ENCODE data around the gene MTFR2. TPM values are rescaled to one million over a fixed set of nuclear protein-coding genes. Genes with fewer than 3 reads are reported as not detected.
A peak's percentile ranks its signal among the peaks of the same experiment; 100 is the strongest.

MTFR2 gene
- total RNA-seq, 2 donors from 2014 or later = 4.0 to 6.3 TPM

GRCh38 chr6:136289579-136290409 lies 39.7 kb upstream of the MTFR2 start, which contains the start of gene BCLAF1:
Gene BCLAF1, minus strand, starts transcription at chr6:136289846. Its CDS starts 9,980 bp downstream, at chr6:136279866.
- Mint-ChIP-seq H3K9me3 (no peaks in the 10 kb centered on the region), H3K4me1 (peaks cover 26% of the 10 kb centered on the region), H3K36me3 (ENCODE audit: low read depth) (peaks cover 4% of the 10 kb centered on the region), H3K27ac (peak within 1 kb of the TSS; percentile 100), H3K4me3 (peak within 1 kb of the TSS; percentile 99), H3K27me3 (ENCODE audit: insufficient read depth) (no peaks in the 10 kb centered on the region)
- TF ChIP-seq, protein P1, sequence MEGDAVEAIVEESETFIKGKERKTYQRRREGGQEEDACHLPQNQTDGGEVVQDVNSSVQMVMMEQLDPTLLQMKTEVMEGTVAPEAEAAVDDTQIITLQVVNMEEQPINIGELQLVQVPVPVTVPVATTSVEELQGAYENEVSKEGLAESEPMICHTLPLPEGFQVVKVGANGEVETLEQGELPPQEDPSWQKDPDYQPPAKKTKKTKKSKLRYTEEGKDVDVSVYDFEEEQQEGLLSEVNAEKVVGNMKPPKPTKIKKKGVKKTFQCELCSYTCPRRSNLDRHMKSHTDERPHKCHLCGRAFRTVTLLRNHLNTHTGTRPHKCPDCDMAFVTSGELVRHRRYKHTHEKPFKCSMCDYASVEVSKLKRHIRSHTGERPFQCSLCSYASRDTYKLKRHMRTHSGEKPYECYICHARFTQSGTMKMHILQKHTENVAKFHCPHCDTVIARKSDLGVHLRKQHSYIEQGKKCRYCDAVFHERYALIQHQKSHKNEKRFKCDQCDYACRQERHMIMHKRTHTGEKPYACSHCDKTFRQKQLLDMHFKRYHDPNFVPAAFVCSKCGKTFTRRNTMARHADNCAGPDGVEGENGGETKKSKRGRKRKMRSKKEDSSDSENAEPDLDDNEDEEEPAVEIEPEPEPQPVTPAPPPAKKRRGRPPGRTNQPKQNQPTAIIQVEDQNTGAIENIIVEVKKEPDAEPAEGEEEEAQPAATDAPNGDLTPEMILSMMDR (conservative IDR thresholded peaks at IDR 0.05) = no peak
- peak; percentile 100 for DNase-seq
- H3K9ac ChIP-seq (ENCODE audit: extremely low read depth, low read length, poor library complexity, severe bottlenecking) = peak within 1 kb of the TSS; percentile 100
- 0% methylated on average over 16 to 60 of the region's 60 CpGs for WGBS, 2 experiments (ENCODE audit: insufficient coverage in 1 of 2, insufficient read length in 1 of 2)
- peak within 1 kb of the TSS; percentile 99 for H3K27ac ChIP-seq (ENCODE audit: low read depth, low read length)
- H3K4me3 ChIP-seq (ENCODE audit: low read length) = peak within 1 kb of the TSS; percentile 91
- no peaks in the 10 kb centered on the region for H3K27me3 ChIP-seq (ENCODE audit: control insufficient read depth, insufficient read depth, low read length, poor library complexity, severe bottlenecking)
- H3K36me3 ChIP-seq (ENCODE audit: control insufficient read depth, insufficient read depth, low read length) = no peaks in the 10 kb centered on the region
- no peaks in the 10 kb centered on the region for H3K9me3 ChIP-seq (ENCODE audit: control insufficient read depth, low read length)
- H3K4me1 ChIP-seq (ENCODE audit: control insufficient read depth, insufficient read depth, low read length) = peaks cover 4% of the 10 kb centered on the region

- H3K27me3 ChIP-seq (ENCODE audit: control insufficient read depth, insufficient read depth, low read length, poor library complexity, severe bottlenecking) = no peaks in the 10 kb centered on the region
- no peaks in the 10 kb centered on the region for H3K36me3 ChIP-seq (ENCODE audit: control insufficient read depth, insufficient read depth, low read length)
- H3K4me1 ChIP-seq (ENCODE audit: control insufficient read depth, insufficient read depth, low read length) = peaks cover 4% of the 10 kb centered on the region
- Mint-ChIP-seq H3K36me3 (ENCODE audit: low read depth) (peaks cover 4% of the 10 kb centered on the region), H3K4me3 (peak overlapping the region; percentile 99), H3K27ac (peak overlapping the region; percentile 100), H3K4me1 (peaks cover 31% of the 10 kb centered on the region), H3K9me3 (no peaks in the 10 kb centered on the region), H3K27me3 (ENCODE audit: insufficient read depth) (no peaks in the 10 kb centered on the region)
- WGBS, 2 experiments (ENCODE audit: insufficient coverage in 1 of 2, insufficient read length in 1 of 2) = 0% methylated on average over 2 to 34 of the region's 34 CpGs
- peak overlapping the region; percentile 91 for H3K4me3 ChIP-seq (ENCODE audit: low read length)
- H3K27ac ChIP-seq (ENCODE audit: low read depth, low read length) = peak overlapping the region; percentile 99
- TF ChIP-seq, protein P1 (conservative IDR thresholded peaks at IDR 0.05) = no peak
- peak; percentile 93 for DNase-seq
- H3K9ac ChIP-seq (ENCODE audit: extremely low read depth, low read length, poor library complexity, severe bottlenecking) = peak overlapping the region; percentile 100
- H3K9me3 ChIP-seq (ENCODE audit: control insufficient read depth, low read length) = no peaks in the 10 kb centered on the region
Observed at GRCh38 chr6:136289327-136289578, 39.1 kb upstream of the MTFR2 start.

DNA sequence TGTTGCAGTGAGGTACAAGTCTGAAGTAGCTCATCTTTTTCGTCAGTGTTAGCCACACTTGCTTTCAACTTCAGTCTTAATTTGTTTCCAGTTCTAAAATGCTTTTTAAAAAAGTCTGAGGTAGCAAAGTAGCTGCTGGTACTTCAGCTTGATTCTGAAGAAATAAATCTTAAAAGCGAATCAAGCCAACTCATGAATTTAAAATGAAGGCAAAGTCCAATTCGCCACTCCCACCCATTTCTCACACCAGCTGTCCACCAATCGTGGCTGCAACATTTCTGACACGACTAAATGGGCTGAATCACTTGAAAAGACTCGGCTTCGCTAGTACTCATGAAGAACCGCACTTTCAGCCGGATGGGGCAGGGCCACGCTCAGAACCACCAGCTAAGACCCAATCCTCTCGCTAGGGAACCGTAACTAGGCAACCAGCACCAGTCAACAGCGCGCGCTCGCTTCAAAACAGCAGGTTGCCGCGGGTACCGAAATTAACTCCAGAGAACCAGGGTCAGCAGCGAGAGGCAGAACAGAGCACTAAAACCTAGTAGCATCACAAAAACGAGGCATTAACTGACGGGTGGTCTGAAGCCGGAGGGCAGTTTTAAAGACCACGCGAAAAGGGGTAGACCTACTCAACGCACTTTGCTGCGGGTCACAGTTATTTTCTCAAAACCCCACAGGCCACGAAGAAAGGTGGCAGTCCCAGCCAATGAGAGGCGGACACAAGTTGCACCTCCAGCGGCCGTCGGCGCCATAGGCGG lies 38.6 kb upstream of the MTFR2 start:
- Histone ChIP-seq H3K4me1 (ENCODE audit: control insufficient read depth, insufficient read depth, low read length) (peaks cover 4% of the 10 kb centered on the region), H3K27ac (ENCODE audit: low read depth, low read length) (peak overlapping the region; percentile 99), H3K36me3 (ENCODE audit: control insufficient read depth, insufficient read depth, low read length) (no peaks in the 10 kb centered on the region), H3K9me3 (ENCODE audit: control insufficient read depth, low read length) (no peaks in the 10 kb centered on the region), H3K9ac (ENCODE audit: extremely low read depth, low read length, poor library complexity, severe bottlenecking) (peak overlapping the region; percentile 100), H3K4me3 (ENCODE audit: low read length) (peak overlapping the region; percentile 91), H3K27me3 (ENCODE audit: control insufficient read depth, insufficient read depth, low read length, poor library complexity, severe bottlenecking) (no peaks in the 10 kb centered on the region)
- Mint-ChIP-seq H3K4me1 (peaks cover 34% of the 10 kb centered on the region), H3K9me3 (no peaks in the 10 kb centered on the region), H3K27ac (peak overlapping the region; percentile 100), H3K27me3 (ENCODE audit: insufficient read depth) (no peaks in the 10 kb centered on the region), H3K36me3 (ENCODE audit: low read depth) (peaks cover 4% of the 10 kb centered on the region), H3K4me3 (peak overlapping the region; percentile 99)
- WGBS, 2 experiments (ENCODE audit: insufficient coverage in 1 of 2, insufficient read length in 1 of 2) = 1 to 3% methylated on average over 14 to 34 of the region's 34 CpGs
- TF ChIP-seq, protein P1 (conservative IDR thresholded peaks at IDR 0.05) = peak; percentile 48
- peak; percentile 88 for DNase-seq
